Measurements from ENCODE around the gene ZSCAN10. TPM values are rescaled to one million over a fixed set of nuclear protein-coding genes. Genes with fewer than 3 reads are reported as not detected.
"Not testable (repeated sequence)": the region's sequence is repeated elsewhere in the genome, so short reads cannot be mapped to it uniquely, and the experiment has no call there.

Gene ZSCAN10
- total and polyA plus RNA-seq, 9 of the 15 experiments (the other 6 are each of a cell fraction or from before 2014, with no cell fraction given) = 0.22 TPM; not detected in 8

DNA sequence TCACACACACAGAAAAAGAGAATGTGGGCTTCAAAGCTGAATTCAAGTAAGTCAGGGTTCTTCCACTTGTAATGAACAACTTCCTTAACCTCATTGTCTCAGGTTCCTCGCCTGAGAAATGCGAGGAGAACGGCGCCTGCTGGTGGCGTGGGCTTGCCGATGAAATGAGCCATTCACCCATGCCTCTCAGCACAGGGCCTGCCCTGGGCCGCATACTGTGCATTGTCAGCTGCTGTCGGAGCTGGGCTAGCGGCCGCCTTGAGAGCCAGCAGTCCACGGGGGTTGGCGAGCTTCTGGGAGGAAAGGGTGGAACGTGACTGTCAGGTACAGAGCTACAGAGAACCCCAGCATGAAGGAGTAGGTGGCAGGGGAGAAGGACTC is 45.8 kb downstream of the ZSCAN10 start:
- H3K4me2 ChIP-seq (ENCODE audit: insufficient read depth, low read length); H3K9me1 ChIP-seq (ENCODE audit: control insufficient read depth, insufficient read depth, low read length); BruUV-seq (replicated peaks); H4K20me1 ChIP-seq (replicated peaks; ENCODE audit: control insufficient read depth, insufficient read depth, low read length); H3K9me3 ChIP-seq (replicated peaks; ENCODE audit: control insufficient read depth, insufficient read depth, low read depth, low read length); H3K79me2 ChIP-seq (ENCODE audit: control insufficient read depth, insufficient read depth, low read length); in situ Hi-C loops (cut with MboI); POLR2A ChIA-PET; H2AFZ ChIP-seq (ENCODE audit: low read depth, low read length); H3K27ac ChIP-seq (ENCODE audit: extremely low read depth, low read depth, low read length); CTCF ChIA-PET (ENCODE audit: low intra/inter-chr PET ratio); DNase-seq (ENCODE audit: extremely low read depth in 1 of 4, low spot score in 3 of 4); H3K9ac ChIP-seq (ENCODE audit: insufficient read depth in 1 of 2, low read depth in 2 of 2, low read length in 2 of 2); H3K4me3 ChIP-seq; H3K36me3 ChIP-seq (ENCODE audit: control insufficient read depth, insufficient read depth, low read length): not testable (repeated sequence)
- intact Hi-C loops (cut with micrococcal nuclease) = loop anchor here (10.0 kb wide), 1 partner anchor 121 kb away; no protein-coding TSS in a partner anchor
- 51% methylated on average over 7 of the region's 13 CpGs for WGBS (ENCODE audit: insufficient coverage, low coverage, missing lambda C conversion rate)
- Histone ChIP-seq H3K4me1 (replicated peaks in 1 of 2; ENCODE audit: control insufficient read depth in 2 of 2, insufficient read depth in 2 of 2, low read length in 2 of 2) (peaks cover 3 to 29% of the 10 kb centered on the region in 2 experiments; a peak in 4 of 5 replicates), H3K27me3 (ENCODE audit: control insufficient read depth in 2 of 2, insufficient read depth in 2 of 2, low read length in 2 of 2) (peaks cover under 1 to 19% of the 10 kb centered on the region in 2 experiments; a peak in 3 of 5 replicates)
- peak in 1 of 2 experiments; percentile 3; a peak in 1 of 4 replicates for TF ChIP-seq RAD21 (CRISPR knock-in tag; conservative IDR thresholded peaks at IDR 0.05 in 1 of 2, IDR thresholded peaks at IDR 0.05 in 1 of 2)
- TF ChIP-seq, protein P1, sequence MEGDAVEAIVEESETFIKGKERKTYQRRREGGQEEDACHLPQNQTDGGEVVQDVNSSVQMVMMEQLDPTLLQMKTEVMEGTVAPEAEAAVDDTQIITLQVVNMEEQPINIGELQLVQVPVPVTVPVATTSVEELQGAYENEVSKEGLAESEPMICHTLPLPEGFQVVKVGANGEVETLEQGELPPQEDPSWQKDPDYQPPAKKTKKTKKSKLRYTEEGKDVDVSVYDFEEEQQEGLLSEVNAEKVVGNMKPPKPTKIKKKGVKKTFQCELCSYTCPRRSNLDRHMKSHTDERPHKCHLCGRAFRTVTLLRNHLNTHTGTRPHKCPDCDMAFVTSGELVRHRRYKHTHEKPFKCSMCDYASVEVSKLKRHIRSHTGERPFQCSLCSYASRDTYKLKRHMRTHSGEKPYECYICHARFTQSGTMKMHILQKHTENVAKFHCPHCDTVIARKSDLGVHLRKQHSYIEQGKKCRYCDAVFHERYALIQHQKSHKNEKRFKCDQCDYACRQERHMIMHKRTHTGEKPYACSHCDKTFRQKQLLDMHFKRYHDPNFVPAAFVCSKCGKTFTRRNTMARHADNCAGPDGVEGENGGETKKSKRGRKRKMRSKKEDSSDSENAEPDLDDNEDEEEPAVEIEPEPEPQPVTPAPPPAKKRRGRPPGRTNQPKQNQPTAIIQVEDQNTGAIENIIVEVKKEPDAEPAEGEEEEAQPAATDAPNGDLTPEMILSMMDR (IDR thresholded peaks at IDR 0.05 in 2 of 3, conservative IDR thresholded peaks at IDR 0.05 in 1 of 3; ENCODE audit: insufficient read depth in 2 of 3, low read depth in 1 of 3, low read length in 3 of 3) = peak in 1 of 3 experiments; percentile 9; a peak in 1 of 6 replicates
- peak; percentile 77 for FAIRE-seq
- 0 out of 3 replicates have a peak, but pooled peaks have one; percentile 16 for ATAC-seq

DNA sequence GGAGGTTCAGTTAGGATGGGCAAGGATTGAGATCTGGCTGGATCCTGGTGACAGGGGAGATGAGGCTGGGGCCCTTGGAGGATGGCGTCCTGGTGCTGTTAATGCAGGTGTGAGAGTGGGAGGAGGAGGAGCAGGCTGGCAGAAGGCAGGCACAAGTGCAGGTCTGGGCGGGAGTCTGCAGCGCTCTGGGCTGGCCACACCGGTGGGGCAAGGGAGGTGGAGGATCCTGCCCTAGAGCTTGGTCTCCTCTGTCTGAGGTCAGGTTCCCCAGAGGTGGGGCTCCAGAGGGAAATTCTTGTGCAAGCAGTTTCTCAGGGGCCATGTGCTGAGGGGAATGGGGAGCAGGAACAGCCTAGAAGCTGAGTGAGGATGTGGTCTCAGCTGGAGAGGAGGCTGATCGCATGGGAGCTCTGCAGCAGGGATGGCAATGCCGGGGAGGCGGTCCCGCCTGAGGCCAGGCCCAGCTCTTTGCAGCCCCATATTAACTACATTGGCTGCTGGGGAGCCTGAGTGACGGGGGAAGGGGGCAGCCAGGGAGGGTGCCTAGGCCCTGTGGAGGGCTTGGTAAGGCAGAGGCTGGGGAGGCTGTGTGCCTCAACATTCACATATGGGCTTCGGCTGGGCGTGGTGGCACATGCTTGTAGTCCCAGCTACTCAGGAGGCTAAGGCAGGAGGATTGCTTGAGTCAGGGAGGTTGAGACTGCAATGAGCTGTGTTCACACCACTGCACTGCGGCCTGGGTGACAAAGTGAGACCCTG is 46.3 kb downstream of the ZSCAN10 start:
- H3K27ac ChIP-seq (ENCODE audit: extremely low read depth, low read depth, low read length); H3K36me3 ChIP-seq (ENCODE audit: control insufficient read depth, insufficient read depth, low read length); POLR2A ChIA-PET; H3K9me1 ChIP-seq (ENCODE audit: control insufficient read depth, insufficient read depth, low read length); H2AFZ ChIP-seq (ENCODE audit: low read depth, low read length); H3K79me2 ChIP-seq (ENCODE audit: control insufficient read depth, insufficient read depth, low read length); H3K4me2 ChIP-seq (ENCODE audit: insufficient read depth, low read length); H3K9ac ChIP-seq (ENCODE audit: insufficient read depth in 1 of 2, low read depth in 2 of 2, low read length in 2 of 2); ATAC-seq; in situ Hi-C loops (cut with MboI); DNase-seq (ENCODE audit: extremely low read depth in 1 of 4, low spot score in 3 of 4); FAIRE-seq; H3K4me3 ChIP-seq; H3K9me3 ChIP-seq (replicated peaks; ENCODE audit: control insufficient read depth, insufficient read depth, low read depth, low read length); CTCF ChIA-PET (ENCODE audit: low intra/inter-chr PET ratio); BruUV-seq (replicated peaks); H4K20me1 ChIP-seq (replicated peaks; ENCODE audit: control insufficient read depth, insufficient read depth, low read length): not testable (repeated sequence)
- intact Hi-C loops (cut with micrococcal nuclease) = loop anchor here (10.0 kb wide), 1 partner anchor 122 kb away; no protein-coding TSS in a partner anchor
- peaks cover 2 to 21% of the 10 kb centered on the region in 2 experiments; a peak in 3 of 5 replicates for H3K27me3 ChIP-seq (ENCODE audit: control insufficient read depth in 2 of 2, insufficient read depth in 2 of 2, low read length in 2 of 2)
- peaks cover 3 to 23% of the 10 kb centered on the region in 2 experiments; a peak in 3 of 5 replicates for H3K4me1 ChIP-seq (replicated peaks in 1 of 2; ENCODE audit: control insufficient read depth in 2 of 2, insufficient read depth in 2 of 2, low read length in 2 of 2)
- WGBS (ENCODE audit: insufficient coverage, low coverage, missing lambda C conversion rate) = 36% methylated on average over 9 of the region's 12 CpGs
